Measurements from ENCODE around the gene LCN10.

DNA sequence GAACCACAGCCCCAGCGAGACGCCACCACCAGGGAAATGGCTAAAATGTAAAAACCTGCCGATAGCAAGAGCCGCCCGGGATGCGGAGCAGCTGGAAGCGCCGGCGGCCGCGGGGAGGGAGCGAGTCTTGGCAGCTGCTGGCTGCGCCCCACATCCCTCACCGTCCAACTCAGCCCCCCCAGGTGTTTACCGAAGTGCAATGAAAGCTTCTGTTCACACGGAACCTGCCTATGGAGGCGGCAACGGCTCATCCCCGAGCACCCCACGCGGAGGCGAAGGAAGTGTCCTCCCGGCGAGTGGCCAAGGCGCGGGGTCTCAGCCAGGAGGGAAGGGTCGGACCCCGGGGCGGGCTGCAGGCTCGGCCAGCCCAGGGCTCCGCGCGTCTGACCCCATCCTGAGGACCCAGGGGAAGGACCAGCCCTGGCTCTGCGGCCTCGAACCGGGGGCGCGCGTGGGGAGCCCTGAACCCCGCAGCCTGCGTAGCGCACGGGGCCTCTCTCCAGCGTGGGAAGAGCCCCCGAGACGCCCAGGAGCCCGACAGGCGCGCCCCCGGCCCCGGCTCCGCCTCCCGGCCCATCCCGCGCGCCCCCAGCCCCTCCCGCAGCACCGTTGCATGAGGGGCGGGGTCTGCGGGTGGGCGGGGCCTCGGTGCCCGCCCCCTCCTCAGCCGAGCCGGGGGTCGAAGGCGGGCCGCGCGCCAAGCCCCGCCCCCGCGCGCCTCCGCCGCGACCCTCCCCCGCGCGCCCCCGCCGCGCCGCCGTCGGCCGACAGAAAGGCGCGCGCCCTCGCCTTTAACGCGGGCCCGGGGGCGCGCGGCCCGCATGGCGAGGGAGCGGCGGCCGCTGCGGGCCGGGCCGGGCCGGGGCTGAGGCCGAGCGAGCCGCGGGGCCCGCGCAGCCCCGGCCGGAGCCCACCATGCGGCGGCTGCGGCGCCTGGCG lies 30.7 kb downstream of the LCN10 start, which contains the start of gene DIPK1B:
- TF ChIP-seq ELF4 (IDR thresholded peaks at IDR 0.05) = no peak
- peak; percentile 59 for TF ChIP-seq FOXM1 (IDR thresholded peaks at IDR 0.05; ENCODE audit: borderline replicate concordance)
- no peak for TF ChIP-seq SP1 (IDR thresholded peaks at IDR 0.05)
- TF ChIP-seq LEF1 (IDR thresholded peaks at IDR 0.05; ENCODE audit: borderline replicate concordance) = no peak
- TF ChIP-seq, protein P1, sequence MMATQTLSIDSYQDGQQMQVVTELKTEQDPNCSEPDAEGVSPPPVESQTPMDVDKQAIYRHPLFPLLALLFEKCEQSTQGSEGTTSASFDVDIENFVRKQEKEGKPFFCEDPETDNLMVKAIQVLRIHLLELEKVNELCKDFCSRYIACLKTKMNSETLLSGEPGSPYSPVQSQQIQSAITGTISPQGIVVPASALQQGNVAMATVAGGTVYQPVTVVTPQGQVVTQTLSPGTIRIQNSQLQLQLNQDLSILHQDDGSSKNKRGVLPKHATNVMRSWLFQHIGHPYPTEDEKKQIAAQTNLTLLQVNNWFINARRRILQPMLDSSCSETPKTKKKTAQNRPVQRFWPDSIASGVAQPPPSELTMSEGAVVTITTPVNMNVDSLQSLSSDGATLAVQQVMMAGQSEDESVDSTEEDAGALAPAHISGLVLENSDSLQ (IDR thresholded peaks at IDR 0.05) = no peak
- TF ChIP-seq SUZ12 (IDR thresholded peaks at IDR 0.05) = no peak
- TF ChIP-seq L3MBTL2 (conservative IDR thresholded peaks at IDR 0.05) = no peak
- TF ChIP-seq TARDBP (IDR thresholded peaks at IDR 0.05) = no peak
- TF ChIP-seq ZNF384 (IDR thresholded peaks at IDR 0.05) = no peak
- no peak for TF ChIP-seq FOXA1 (IDR thresholded peaks at IDR 0.05)
- no peak for TF ChIP-seq BHLHE40 (IDR thresholded peaks at IDR 0.05; ENCODE audit: borderline replicate concordance)

All from HEK293T (cell line).